H1 (cell line): ENCODE data around the gene VIT. TPM values are rescaled to one million over a fixed set of nuclear protein-coding genes. Genes with fewer than 3 reads are reported as not detected.

ENCODE experiments used
- CTCF ChIA-PET: fragments of 300-600 bp; sonication (Branson Sonifier 250); formaldehyde crosslinking; loops from one replicate; lab custom pipeline; 2021; ENCODE audit not compliant: partially characterized antibody; lab: Charles Lee
- POLR2A ChIA-PET: fragments of 300-600 bp; sonication (Branson Sonifier 250); formaldehyde crosslinking; loops from one replicate; lab custom pipeline; 2021; ENCODE audit warnings: inconsistent platforms; ENCODE audit not compliant: partially characterized antibody; lab: Charles Lee
- DNase-seq, 2 experiments: peaks; one replicate each; pipeline versions ENCODE4 v3.0.0 to v3.0.0-alpha.2; 2010 to 2022; ENCODE audit warnings: low spot score in 2 of 2, low read depth in 1 of 2, mixed read lengths in 1 of 2
- FAIRE-seq: peaks from 2 replicates; lab custom pipeline; 2011; peaks lifted over from hg19 to GRCh38; lab: Jason Lieb, UNC
- H2AFZ ChIP-seq: 2 replicates; pipeline ENCODE4 v1.8.1; 2012; ENCODE audit warnings: low read length, inconsistent platforms
- H2AK5ac ChIP-seq: 2 replicates; pipeline ENCODE4 v1.6.1; 2013; ENCODE audit warnings: low read depth, low read length
- H2BK120ac ChIP-seq: replicated peaks from 2 replicates; pipeline ENCODE3; 2013; ENCODE audit warnings: low read depth, low read length, inconsistent platforms
- H2BK12ac ChIP-seq: 2 replicates; pipeline ENCODE4 v1.6.1; 2013; ENCODE audit warnings: low read depth, low read length
- H2BK15ac ChIP-seq: 2 replicates; pipeline ENCODE4 v1.6.1; 2013; ENCODE audit warnings: low read length
- H2BK20ac ChIP-seq: 2 replicates; pipeline ENCODE4 v1.6.1; 2013; ENCODE audit warnings: low read length
- H2BK5ac ChIP-seq: 2 replicates; pipeline ENCODE4 v1.6.1; 2013; ENCODE audit warnings: low read depth, low read length
- H3K14ac ChIP-seq: 2 replicates; pipeline ENCODE4 v1.6.1; 2013; ENCODE audit warnings: inconsistent platforms; ENCODE audit not compliant: insufficient read length
- H3K18ac ChIP-seq: 2 replicates; pipeline ENCODE4 v1.6.1; 2013; ENCODE audit warnings: low read length; ENCODE audit errors: extremely low read depth
- H3K23ac ChIP-seq: 2 replicates; pipeline ENCODE4 v1.6.1; 2013; ENCODE audit warnings: inconsistent platforms; ENCODE audit not compliant: insufficient read length
- H3K23me2 ChIP-seq: 2 replicates; pipeline ENCODE4 v1.6.1; 2013; ENCODE audit warnings: low read depth, low read length
- H3K27ac ChIP-seq: 2 replicates; pipeline ENCODE4 v1.6.1; 2011; ENCODE audit warnings: low read depth, low read length, inconsistent platforms
- H3K27me3 ChIP-seq, 4 experiments: replicated peaks in 1 of 4; 1 replicate in 1 of 4; 2 replicates in 3 of 4; pipeline versions ENCODE4 v1.6.1 to v1.8.1; 2011 to 2013; ENCODE audit warnings: low read length in 3 of 4, mild to moderate bottlenecking in 3 of 4, inconsistent platforms in 2 of 4, mixed read lengths in 2 of 4, moderate library complexity in 1 of 4; ENCODE audit not compliant: control insufficient read depth in 3 of 4, insufficient read depth in 3 of 4; ENCODE audit errors: extremely low read depth in 1 of 4
- H3K36me3 ChIP-seq, 4 experiments: 2 replicates each; pipeline versions ENCODE4 v1.6.1 to v1.8.1; 2011 to 2013; ENCODE audit warnings: mild to moderate bottlenecking in 4 of 4, low read length in 3 of 4, moderate library complexity in 2 of 4, control low read depth in 1 of 4, inconsistent platforms in 1 of 4; ENCODE audit not compliant: insufficient read depth in 4 of 4, control insufficient read depth in 2 of 4
- H3K4ac ChIP-seq: replicated peaks from 2 replicates; pipeline ENCODE3; 2013; ENCODE audit warnings: low read length, low read depth, mixed read lengths, inconsistent platforms; ENCODE audit not compliant: insufficient read length
- H3K4me1 ChIP-seq, 4 experiments: replicated peaks in 1 of 4; 1 replicate in 1 of 4; 2 replicates in 3 of 4; pipeline versions ENCODE4 v1.6.1 to v1.8.1; 2011 to 2013; ENCODE audit warnings: low read length in 3 of 4, inconsistent platforms in 2 of 4, mixed read lengths in 1 of 4; ENCODE audit not compliant: insufficient read depth in 4 of 4, control insufficient read depth in 3 of 4
- H3K4me2 ChIP-seq, 2 experiments: 2 replicates each; pipeline versions ENCODE4 v1.6.1 to v1.8.1; 2011 to 2013; ENCODE audit warnings: low read depth in 2 of 2, low read length in 2 of 2, control low read depth in 1 of 2, inconsistent platforms in 1 of 2, mild to moderate bottlenecking in 1 of 2; ENCODE audit not compliant: insufficient read depth in 1 of 2
- H3K4me3 ChIP-seq, 4 experiments: fragments of 200-600, 300-600 bp in 1 of 4; sonication (generic), shearing (Covaris generic), sonication (Bioruptor Twin) in 1 of 4; 2 replicates each; pipeline versions ENCODE4 v1.5.1 to v1.8.1; 2011 to 2016; ENCODE audit warnings: low read length in 4 of 4, low read depth in 3 of 4, control low read depth in 2 of 4, inconsistent platforms in 2 of 4, mild to moderate bottlenecking in 2 of 4, mixed read lengths in 1 of 4, moderate library complexity in 1 of 4; ENCODE audit not compliant: insufficient read depth in 2 of 4; ENCODE audit errors: extremely low read depth in 1 of 4
- H3K56ac ChIP-seq: replicated peaks from 2 replicates; pipeline ENCODE3; 2013; ENCODE audit warnings: low read depth, mild to moderate bottlenecking, mixed read lengths, low read length, inconsistent platforms; ENCODE audit not compliant: insufficient read length
- H3K79me1 ChIP-seq: 2 replicates; pipeline ENCODE4 v1.6.1; 2013; ENCODE audit warnings: low read depth, low read length, control low read depth
- H3K79me2 ChIP-seq, 2 experiments: 2 replicates each; pipeline versions ENCODE4 v1.6.1 to v1.8.1; 2012 to 2013; ENCODE audit warnings: low read length in 2 of 2, mild to moderate bottlenecking in 2 of 2, inconsistent platforms in 1 of 2; ENCODE audit not compliant: insufficient read depth in 2 of 2, control insufficient read depth in 1 of 2
- H3K9ac ChIP-seq, 4 experiments: replicated peaks in 1 of 4; 1 replicate in 1 of 4; 2 replicates in 3 of 4; pipeline versions ENCODE4 v1.6.1 to v1.8.1; 2011 to 2013; ENCODE audit warnings: low read depth in 3 of 4, low read length in 3 of 4, control low read depth in 2 of 4, mild to moderate bottlenecking in 2 of 4, moderate library complexity in 2 of 4, inconsistent platforms in 1 of 4; ENCODE audit errors: extremely low read depth in 1 of 4
- H3K9me3 ChIP-seq, 2 experiments: 2 replicates each; pipeline versions ENCODE4 v1.6.1 to v1.8.1; 2012 to 2013; ENCODE audit warnings: mild to moderate bottlenecking in 2 of 2, moderate library complexity in 2 of 2, control low read depth in 1 of 2, inconsistent platforms in 1 of 2, low read depth in 1 of 2, low read length in 1 of 2, mixed read lengths in 1 of 2; ENCODE audit not compliant: insufficient read depth in 2 of 2
- H4K20me1 ChIP-seq, 2 experiments: replicated peaks in 1 of 2; 2 replicates each; pipeline versions ENCODE3 to v1.8.1; 2011 to 2013; ENCODE audit warnings: inconsistent platforms in 2 of 2, low read length in 2 of 2, mild to moderate bottlenecking in 1 of 2; ENCODE audit not compliant: insufficient read depth in 2 of 2, control insufficient read depth in 1 of 2
- H4K5ac ChIP-seq: 2 replicates; pipeline ENCODE4 v1.6.1; 2013; ENCODE audit warnings: low read length, low read depth, mixed read lengths, inconsistent platforms; ENCODE audit not compliant: insufficient read length
- H4K8ac ChIP-seq: 2 replicates; pipeline ENCODE4 v1.8.0; 2013; ENCODE audit warnings: mild to moderate bottlenecking, moderate library complexity, low read length, inconsistent platforms; ENCODE audit not compliant: insufficient read depth; ENCODE audit errors: extremely low read depth
- H4K91ac ChIP-seq: replicated peaks from 2 replicates; pipeline ENCODE3; 2013; ENCODE audit warnings: low read length, mixed read lengths, inconsistent platforms; ENCODE audit not compliant: insufficient read length
- KDM1A ChIP-seq: fragments of 200-600, 300-600 bp; sonication (generic); IDR thresholded peaks from 2 replicates; pipeline ENCODE4 v1.7.1; 2016; ENCODE audit warnings: mild to moderate bottlenecking, low read length, borderline replicate concordance
- RAD21 ChIP-seq, 2 experiments: IDR thresholded peaks in 1 of 2; conservative IDR thresholded peaks in 1 of 2; 2 replicates each; pipeline ENCODE4 v1.6.1; 2011; ENCODE audit warnings: low read depth in 2 of 2, low read length in 2 of 2, improper control_type of control experiment in 1 of 2, inconsistent platforms in 1 of 2, mild to moderate bottlenecking in 1 of 2, moderate library complexity in 1 of 2
- WGBS, 2 experiments: shearing (Covaris generic) in 1 of 2; methylation state at CpG; one replicate each; pipeline versions ENCODE4 v1.1.6 to v1.1.7; 2013 to 2015; ENCODE audit warnings: low lambda C conversion rate in 2 of 2, mixed read lengths in 2 of 2, inconsistent platforms in 1 of 2, low coverage in 1 of 2, missing lambda C conversion rate in 1 of 2; ENCODE audit not compliant: insufficient replicate concordance in 2 of 2, insufficient coverage in 1 of 2, insufficient read length in 1 of 2; ENCODE audit errors: extremely low coverage in 1 of 2, missing lambda C conversion rate in 1 of 2; 5-methylcytosine and 5-hydroxymethylcytosine counted together
- polyA plus RNA-seq, 7 experiments: library from polyadenylated mRNA; depleted of rRNA in 3 of 7; stranded (reverse) in 5 of 7; unstranded in 2 of 7; fragments of >200 nt in 5 of 7; fragments of 200-250 nt in 2 of 7; gene quantifications; 1 replicate in 5 of 7; 2 replicates in 1 of 7; 4 replicates in 1 of 7; pipeline versions ENCODE4 v1.2.1 to v1.2.3, GENCODE V29; 2011 to 2013; ENCODE audit warnings: missing spikeins in 2 of 7, mixed read lengths in 2 of 7
- total RNA-seq: library from RNA; stranded (reverse); fragmentation: NEBNext Ultra II Directional; extraction: Animal tissue kit (Norgen Biotek cat#: 25700); gene quantifications from 2 replicates; pipeline ENCODE4 v1.2.1, GENCODE V29; 2021

Gene VIT
- total and polyA plus RNA-seq, 2 of the 8 experiments (the other 6 are each of a cell fraction or from before 2014, with no cell fraction given) = 0.03 TPM; not detected in 1

GRCh38 chr2:36743954-36744353, 47.4 kb downstream of the VIT start:
- H2BK20ac ChIP-seq = no peak overlapping the region
- no peaks in the 10 kb centered on the region for H3K23me2 ChIP-seq
- no peak overlapping the region for H4K91ac ChIP-seq
- H2BK15ac ChIP-seq = no peak overlapping the region
- H2AFZ ChIP-seq = no peak overlapping the region
- no peak overlapping the region for H3K56ac ChIP-seq
- no peak overlapping the region for H3K18ac ChIP-seq
- no peak overlapping the region for H2BK120ac ChIP-seq
- no peak for TF ChIP-seq RAD21 (IDR thresholded peaks at IDR 0.05 in 1 of 2, conservative IDR thresholded peaks at IDR 0.05 in 1 of 2; ENCODE audit: low read depth in 2 of 2, low read length in 2 of 2)
- TF ChIP-seq KDM1A = peak; percentile 79
- H3K79me1 ChIP-seq = no peaks in the 10 kb centered on the region
- H3K27me3 ChIP-seq = no peaks in the 10 kb centered on the region
- POLR2A ChIA-PET = no interaction called here
- CTCF ChIA-PET = interaction anchor here (1.1 to 5.1 kb wide), 3 partner anchors 12 to 36 kb away, joined by 4 to 24 read pairs (median 4); no protein-coding TSS in a partner anchor
- no peak overlapping the region for H2AK5ac ChIP-seq
- DNase-seq = no peak
- no peak overlapping the region for H2BK12ac ChIP-seq
- no peaks in the 10 kb centered on the region for H3K9me3 ChIP-seq
- H3K14ac ChIP-seq = no peak overlapping the region
- no peak for FAIRE-seq
- H3K4me2 ChIP-seq = no peak overlapping the region
- no peak overlapping the region for H4K8ac ChIP-seq
- H2BK5ac ChIP-seq = no peak overlapping the region
- no peak overlapping the region for H4K5ac ChIP-seq
- no peak overlapping the region for H3K4ac ChIP-seq
- no peaks in the 10 kb centered on the region for H3K4me1 ChIP-seq
- no peak overlapping the region for H3K23ac ChIP-seq
- H3K36me3 ChIP-seq = no peaks in the 10 kb centered on the region
- H3K4me3 ChIP-seq = no peak overlapping the region
- no peaks in the 10 kb centered on the region for H4K20me1 ChIP-seq
- no peak overlapping the region for H3K27ac ChIP-seq
- H3K9ac ChIP-seq = no peak overlapping the region
- 93% methylated on average over 2 of the region's 2 CpGs; no CpG with 5 or more reads in 1 of the 2 experiments for WGBS, 2 experiments
- no peaks in the 10 kb centered on the region for H3K79me2 ChIP-seq
